Lung (tissue), 12 donors: Measurements from ENCODE around the gene ARHGAP8. TPM values are rescaled to one million over a fixed set of nuclear protein-coding genes. Genes with fewer than 3 reads are reported as not detected.

ENCODE experiments used
- ATAC-seq: fragments of 200-7000 bp; cut with Tn5 transposase; one replicate; pipeline ENCODE4 v1.9.1; 2020; ENCODE audit warnings: moderate number of reproducible peaks; ENCODE audit not compliant: insufficient read depth, low FRiP score
- DNase-seq, 3 donors: peaks; one replicate each; pipeline ENCODE4 v3.0.0-alpha.2; 2013 to 2017
- H3K27ac ChIP-seq, 2 donors: one replicate each; pipeline ENCODE4 v1.5.1; 2013; ENCODE audit warnings: mild to moderate bottlenecking in 2 of 2, moderate library complexity in 2 of 2, control low read depth in 1 of 2, inconsistent platforms in 1 of 2, low read depth in 1 of 2, low read length in 1 of 2
- H3K27me3 ChIP-seq, 3 donors: one replicate each; pipeline ENCODE4 v1.5.1; 2013; ENCODE audit warnings: low read length in 2 of 3; ENCODE audit not compliant: control insufficient read depth in 3 of 3, insufficient read depth in 3 of 3
- H3K36me3 ChIP-seq, 4 donors: one replicate each; pipeline ENCODE4 v1.5.1; 2013; ENCODE audit warnings: low read length in 4 of 4, mild to moderate bottlenecking in 1 of 4, moderate library complexity in 1 of 4; ENCODE audit not compliant: control insufficient read depth in 4 of 4, insufficient read depth in 4 of 4
- H3K4me1 ChIP-seq, 5 donors: one replicate each; pipeline ENCODE4 v1.5.1; 2013; ENCODE audit warnings: low read length in 5 of 5, mild to moderate bottlenecking in 2 of 5, moderate library complexity in 1 of 5; ENCODE audit not compliant: control insufficient read depth in 5 of 5, insufficient read depth in 5 of 5
- H3K4me3 ChIP-seq: one replicate; pipeline ENCODE4 v1.5.1; 2013; ENCODE audit warnings: mild to moderate bottlenecking, control low read depth, moderate library complexity
- H3K9ac ChIP-seq, 2 donors: one replicate each; pipeline ENCODE4 v1.5.1; 2013; ENCODE audit warnings: low read length in 2 of 2, control low read depth in 1 of 2; ENCODE audit not compliant: insufficient read depth in 1 of 2
- H3K9me3 ChIP-seq, 4 donors: one replicate each; pipeline ENCODE4 v1.5.1; 2013; ENCODE audit warnings: low read length in 3 of 4, mild to moderate bottlenecking in 1 of 4, moderate library complexity in 1 of 4; ENCODE audit not compliant: control insufficient read depth in 4 of 4, insufficient read depth in 3 of 4
- WGBS, 2 donors: extraction: QIAGEN DNeasy Blood & Tissue Kit; methylation state at CpG; one replicate each; pipeline ENCODE4 v1.1.7; 2013; 5-methylcytosine and 5-hydroxymethylcytosine counted together
- polyA plus RNA-seq, 2 donors: library from polyadenylated mRNA; stranded (reverse); fragments of 200-250 nt; gene quantifications; one replicate each; pipeline ENCODE4 v1.2.1, GENCODE V29; 2013
- total RNA-seq, 2 donors: library from RNA; depleted of rRNA in 1 of 2; stranded (reverse); fragments of >200 nt in 1 of 2; gene quantifications; one replicate each; pipeline ENCODE4 v1.2.1, GENCODE V29; 2014 to 2021
- TF ChIP-seq, protein P1 (sequence below): IDR thresholded peaks from 2 replicates; pipeline ENCODE4 v1.5.1; 2012; ENCODE audit warnings: mild to moderate bottlenecking; ENCODE audit errors: control extremely low read depth, extremely low read depth
- donor health status: control.
- donor health status: control.
- donor health status: Bipolar disorder and iron deficiency.
- donor health status: healthy.
- donor health status: DM: yes; HTN: yes; CAD: no.

The ARHGAP8 gene
- total and polyA plus RNA-seq, 4 donors: 6.8 to 21.6 (median 16.5) TPM

DNA sequence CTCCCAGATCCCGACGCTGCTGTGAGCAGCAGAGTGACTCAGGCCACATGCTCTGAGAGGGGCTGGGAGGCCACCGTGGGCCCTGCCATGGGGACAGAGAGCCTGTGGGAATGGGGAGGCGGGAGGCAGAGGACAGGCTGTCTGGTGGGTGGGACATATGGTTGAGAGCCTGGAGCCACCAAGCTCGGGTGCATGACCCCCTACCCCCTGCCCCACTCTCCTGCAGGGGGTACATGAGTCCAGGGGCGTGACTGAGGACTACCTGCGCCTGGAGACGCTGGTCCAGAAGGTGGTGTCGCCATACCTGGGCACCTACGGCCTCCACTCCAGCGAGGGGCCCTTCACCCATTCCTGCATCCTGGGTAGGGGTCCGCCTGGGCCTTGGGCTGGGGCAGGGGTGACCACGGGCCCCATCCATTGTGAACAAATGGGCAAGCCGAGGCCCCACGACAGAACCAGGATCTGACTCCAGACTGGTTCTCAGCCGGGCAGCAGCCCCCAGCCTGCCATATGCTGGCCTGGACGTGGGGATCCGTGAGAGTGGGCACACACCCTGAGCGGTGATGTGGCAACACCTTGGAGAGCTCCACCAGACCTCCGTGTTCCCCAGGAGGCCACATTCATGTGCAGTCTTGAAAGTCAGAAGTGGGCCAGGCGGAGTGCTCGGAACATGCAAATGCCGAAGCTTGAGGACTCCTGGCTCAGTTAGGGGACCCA is 17.4 kb upstream of the ARHGAP8 start:
- peaks cover 0 to 7% (median 2%) of the 10 kb centered on the region in 4 donors for H3K36me3 ChIP-seq
- H3K27me3 ChIP-seq: peaks cover 0 to 3% (median 0%) of the 10 kb centered on the region in 3 donors
- no peaks in the 10 kb centered on the region for H3K9me3 ChIP-seq
- H3K4me1 ChIP-seq: peaks cover 0 to 33% (median 14%) of the 10 kb centered on the region in 5 donors
- WGBS, 2 donors: 85 to 86% methylated on average over 23 of the region's 23 CpGs
- no peak overlapping the region for H3K27ac ChIP-seq
- TF ChIP-seq, protein P1, sequence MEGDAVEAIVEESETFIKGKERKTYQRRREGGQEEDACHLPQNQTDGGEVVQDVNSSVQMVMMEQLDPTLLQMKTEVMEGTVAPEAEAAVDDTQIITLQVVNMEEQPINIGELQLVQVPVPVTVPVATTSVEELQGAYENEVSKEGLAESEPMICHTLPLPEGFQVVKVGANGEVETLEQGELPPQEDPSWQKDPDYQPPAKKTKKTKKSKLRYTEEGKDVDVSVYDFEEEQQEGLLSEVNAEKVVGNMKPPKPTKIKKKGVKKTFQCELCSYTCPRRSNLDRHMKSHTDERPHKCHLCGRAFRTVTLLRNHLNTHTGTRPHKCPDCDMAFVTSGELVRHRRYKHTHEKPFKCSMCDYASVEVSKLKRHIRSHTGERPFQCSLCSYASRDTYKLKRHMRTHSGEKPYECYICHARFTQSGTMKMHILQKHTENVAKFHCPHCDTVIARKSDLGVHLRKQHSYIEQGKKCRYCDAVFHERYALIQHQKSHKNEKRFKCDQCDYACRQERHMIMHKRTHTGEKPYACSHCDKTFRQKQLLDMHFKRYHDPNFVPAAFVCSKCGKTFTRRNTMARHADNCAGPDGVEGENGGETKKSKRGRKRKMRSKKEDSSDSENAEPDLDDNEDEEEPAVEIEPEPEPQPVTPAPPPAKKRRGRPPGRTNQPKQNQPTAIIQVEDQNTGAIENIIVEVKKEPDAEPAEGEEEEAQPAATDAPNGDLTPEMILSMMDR: no peak
- no peak overlapping the region for H3K4me3 ChIP-seq
- DNase-seq (no peak), ATAC-seq (no peak)
- H3K9ac ChIP-seq: no peak overlapping the region

DNA sequence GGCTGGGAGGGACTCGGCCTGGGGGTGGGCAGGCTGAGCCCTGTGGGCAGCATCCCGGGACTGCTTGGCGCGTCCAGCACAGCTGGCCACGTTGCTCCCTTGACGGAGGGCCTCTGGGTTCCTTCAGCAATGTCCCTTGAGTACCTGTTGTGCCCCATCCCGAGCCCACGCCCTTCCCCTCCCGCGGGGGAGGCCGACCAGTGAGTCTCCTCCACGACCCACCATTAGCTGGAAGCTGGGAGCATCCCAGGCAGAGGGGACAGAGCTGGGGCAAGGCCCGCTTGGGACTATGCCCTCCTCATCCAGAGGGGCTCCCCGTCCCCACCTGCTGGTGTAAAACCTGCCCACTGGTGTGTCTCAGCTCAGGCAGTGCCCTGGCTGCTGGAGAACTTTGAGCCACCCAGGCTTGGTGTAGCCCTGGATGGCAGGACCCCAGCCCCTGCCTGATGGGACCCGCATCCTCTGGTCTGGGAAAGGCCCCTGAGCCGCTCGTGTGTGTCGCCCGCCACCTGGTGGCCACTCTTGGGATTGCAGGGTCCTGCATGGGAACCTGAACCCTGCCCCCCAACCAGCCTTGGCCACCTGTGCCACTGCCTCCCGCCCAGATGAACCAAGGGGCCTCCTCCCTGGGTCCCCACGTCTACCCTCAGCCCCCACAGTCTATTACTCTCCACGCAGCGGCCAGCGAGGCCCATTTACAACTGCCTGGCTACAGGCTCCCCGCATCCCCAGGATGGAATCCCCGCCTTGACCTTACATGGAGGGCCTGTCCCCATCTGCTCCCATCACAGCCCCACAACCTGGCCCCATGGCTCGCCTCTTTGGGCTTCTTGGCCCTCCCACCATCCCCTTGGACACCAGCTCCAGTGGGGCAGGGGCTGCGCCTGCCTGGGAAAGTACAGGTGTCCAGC is 16.6 kb upstream of the ARHGAP8 start:
- Histone ChIP-seq H3K4me1 (peaks cover 0 to 26% (median 6%) of the 10 kb centered on the region in 5 donors), H3K27me3 (peaks cover 0 to 3% (median 0%) of the 10 kb centered on the region in 3 donors), H3K9me3 (no peaks in the 10 kb centered on the region), H3K36me3 (peaks cover 0 to 7% (median 2%) of the 10 kb centered on the region in 4 donors), H3K27ac (no peak overlapping the region), H3K9ac (no peak overlapping the region), H3K4me3 (no peak overlapping the region)
- WGBS, 2 donors: 40 to 51% methylated on average over 27 to 28 of the region's 28 CpGs
- TF ChIP-seq, protein P1: peak; percentile 88
- DNase-seq (peak; percentile 65 to 80 (median 70)), ATAC-seq (peak; percentile 45)

DNA sequence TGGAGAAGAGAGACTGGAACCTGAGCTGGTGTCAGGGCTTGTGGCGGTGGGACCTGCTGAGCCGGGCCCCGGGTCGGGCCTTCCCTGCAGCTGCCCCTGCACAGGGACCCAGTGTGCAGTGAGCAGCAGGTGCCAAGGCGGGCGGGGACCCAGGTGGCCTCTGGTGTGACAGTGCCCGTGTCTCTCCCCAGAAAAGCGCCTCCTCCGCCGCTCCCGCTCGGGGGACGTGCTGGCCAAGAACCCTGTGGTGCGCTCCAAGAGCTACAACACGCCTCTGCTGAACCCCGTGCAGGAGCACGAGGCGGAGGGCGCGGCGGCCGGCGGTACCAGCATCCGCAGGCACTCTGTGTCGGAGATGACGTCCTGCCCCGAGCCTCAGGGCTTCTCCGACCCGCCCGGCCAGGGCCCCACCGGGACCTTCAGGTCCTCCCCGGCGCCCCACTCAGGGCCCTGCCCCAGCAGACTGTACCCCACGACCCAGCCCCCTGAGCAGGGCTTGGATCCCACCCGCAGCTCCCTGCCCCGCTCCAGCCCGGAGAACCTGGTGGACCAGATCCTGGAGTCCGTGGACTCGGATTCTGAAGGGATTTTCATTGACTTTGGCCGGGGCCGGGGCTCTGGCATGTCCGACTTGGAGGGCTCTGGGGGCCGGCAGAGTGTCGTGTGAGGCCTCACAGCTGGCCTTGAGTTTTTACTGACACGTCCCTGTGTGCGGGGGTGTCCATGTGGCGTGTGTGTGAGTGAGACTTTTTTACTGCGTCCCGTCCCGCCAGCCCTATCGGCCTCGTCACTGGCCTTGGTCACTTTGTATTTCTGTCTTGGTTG is 15.6 kb upstream of the ARHGAP8 start:
- DNase-seq: peak; percentile 86 to 91 (median 89)
- TF ChIP-seq, protein P1: no peak
- Histone ChIP-seq H3K27ac (no peak overlapping the region), H3K27me3 (peaks cover 0 to 3% (median 0%) of the 10 kb centered on the region in 3 donors), H3K9me3 (no peaks in the 10 kb centered on the region), H3K9ac (no peak overlapping the region), H3K4me1 (peaks cover 0 to 26% (median 6%) of the 10 kb centered on the region in 5 donors), H3K36me3 (peaks cover 0 to 5% (median 2%) of the 10 kb centered on the region in 4 donors), H3K4me3 (no peak overlapping the region)
- no peak for ATAC-seq
- WGBS, 2 donors: 59 to 79% methylated on average over 50 to 52 of the region's 52 CpGs
